HCT116 (cell line): ENCODE measurements around the gene INSR. TPM values are rescaled to one million over a fixed set of nuclear protein-coding genes. Genes with fewer than 3 reads are reported as not detected.

Source experiments
- ATAC-seq: fragments of 200-7000 bp; cut with Tn5 transposase; 2 replicates; pipeline ENCODE4 v1.9.1; 2020; ENCODE audit warnings: mild to moderate bottlenecking, moderate library complexity
- BruUV-seq: library from RNA; stranded (reverse); fragments of 400-500 nt; replicated peaks from 2 replicates; lab custom pipeline; 2021; lab: Mats Ljungman, UMichigan
- CTCF ChIA-PET: fragments of 300-600 bp; sonication (Branson Sonifier 250); formaldehyde crosslinking; loops from one replicate; lab custom pipeline; 2021; ENCODE audit warnings: antibody characterized with exemption; lab: Charles Lee
- POLR2A ChIA-PET: fragments of 300-600, 350-600 bp; sonication (Branson Sonifier 250); formaldehyde crosslinking; loops from one replicate; lab custom pipeline; 2021; ENCODE audit warnings: antibody characterized with exemption; lab: Charles Lee
- RAD21 ChIA-PET, 2 experiments: fragments of 300-600 bp; sonication (Branson Sonifier 250); formaldehyde crosslinking; loops; one replicate each; lab custom pipeline; 2023; ENCODE audit warnings: low total read pairs in 2 of 2; ENCODE audit not compliant: uncharacterized antibody in 2 of 2, unreplicated experiment in 2 of 2, low non-redundant PET in 1 of 2; lab: Charles Lee
- DNase-seq: peaks from one replicate; pipeline ENCODE4 v3.0.0-alpha.2; 2010; ENCODE audit warnings: low read depth, low spot score
- H2AFZ ChIP-seq: fragments of 200-600 bp; shearing (Covaris generic), sonication (generic); 2 replicates; pipeline ENCODE4 v1.6.1; 2017; ENCODE audit warnings: low read depth, mixed run types, mixed read lengths, antibody characterized with exemption, low read length; ENCODE audit not compliant: poor library complexity, severe bottlenecking
- H3K27ac ChIP-seq: 2 replicates; pipeline ENCODE4 v1.5.1; 2012; ENCODE audit warnings: low read depth, low read length
- H3K27me3 ChIP-seq: fragments of 200-600 bp; sonication (generic); 2 replicates; pipeline ENCODE4 v1.6.1; 2016; ENCODE audit warnings: mixed run types, low read length, mixed read lengths; ENCODE audit not compliant: insufficient read depth
- H3K36me3 ChIP-seq, 2 experiments: fragments of 200-500 bp in 1 of 2; fragments of 200-600 bp in 1 of 2; sonication (Bioruptor generic) in 1 of 2; sonication (generic) in 1 of 2; 2 replicates each; pipeline versions ENCODE4 v1.5.1 to v1.6.1; 2014 to 2016; ENCODE audit warnings: low read length in 2 of 2, inconsistent platforms in 1 of 2, mixed read lengths in 1 of 2, mixed run types in 1 of 2; ENCODE audit not compliant: insufficient read depth in 2 of 2, control insufficient read depth in 1 of 2
- H3K4me1 ChIP-seq, 2 experiments: fragments of 200-600 bp in 1 of 2; sonication (generic) in 1 of 2; 2 replicates each; pipeline versions ENCODE4 v1.5.1 to v1.6.1; 2012 to 2017; ENCODE audit warnings: low read length in 2 of 2, inconsistent platforms in 1 of 2, mild to moderate bottlenecking in 1 of 2, mixed read lengths in 1 of 2, mixed run types in 1 of 2, moderate library complexity in 1 of 2; ENCODE audit not compliant: insufficient read depth in 2 of 2, control insufficient read depth in 1 of 2
- H3K4me2 ChIP-seq: fragments of 200-600 bp; sonication (generic); 2 replicates; pipeline ENCODE4 v1.6.1; 2017; ENCODE audit warnings: mixed run types, low read length, mixed read lengths
- H3K4me3 ChIP-seq, 2 experiments: fragments of 200-600 bp in 1 of 2; sonication (generic) in 1 of 2; replicated peaks in 1 of 2; 2 replicates each; pipeline ENCODE4 v1.5.1; 2011 to 2016; ENCODE audit warnings: low read length in 2 of 2, control low read depth in 1 of 2, low read depth in 1 of 2, mild to moderate bottlenecking in 1 of 2, mixed read lengths in 1 of 2, mixed run types in 1 of 2
- H3K79me2 ChIP-seq: fragments of 200-600 bp; sonication (generic); 2 replicates; pipeline ENCODE4 v1.6.1; 2017; ENCODE audit warnings: mild to moderate bottlenecking, mixed run types, low read length, moderate library complexity, mixed read lengths; ENCODE audit not compliant: insufficient read depth
- H3K9ac ChIP-seq: fragments of 200-600 bp; sonication (generic); 2 replicates; pipeline ENCODE4 v1.6.1; 2016; ENCODE audit warnings: low read length, mixed read lengths
- H3K9me2 ChIP-seq: fragments of 200-600 bp; sonication (generic), shearing (Covaris generic); 2 replicates; pipeline ENCODE4 v1.6.1; 2017; ENCODE audit warnings: mixed run types, mild to moderate bottlenecking, moderate library complexity; ENCODE audit not compliant: insufficient read depth
- H3K9me3 ChIP-seq, 2 experiments: fragments of 200-500 bp in 1 of 2; fragments of 200-600 bp in 1 of 2; sonication (Bioruptor generic) in 1 of 2; sonication (generic) in 1 of 2; 2 replicates each; pipeline ENCODE4 v1.6.1; 2014 to 2017; ENCODE audit warnings: low read length in 2 of 2, mixed read lengths in 2 of 2, inconsistent platforms in 1 of 2, low read depth in 1 of 2, mild to moderate bottlenecking in 1 of 2, mixed run types in 1 of 2, moderate library complexity in 1 of 2; ENCODE audit not compliant: control insufficient read depth in 1 of 2, insufficient read depth in 1 of 2
- H4K20me1 ChIP-seq: fragments of 200-600 bp; sonication (generic), shearing (Covaris generic); 2 replicates; pipeline ENCODE4 v1.6.1; 2017; ENCODE audit warnings: mixed run types, mild to moderate bottlenecking, moderate library complexity; ENCODE audit not compliant: insufficient read depth
- CBX3 ChIP-seq: IDR thresholded peaks from 2 replicates; pipeline ENCODE4 v1.6.1; 2012; ENCODE audit warnings: low read depth
- CEBPB ChIP-seq: IDR thresholded peaks from 2 replicates; pipeline ENCODE4 v1.6.1; 2012; ENCODE audit warnings: low read depth
- CTCF ChIP-seq, 3 experiments: fragments of 200-600 bp in 1 of 3; sonication (generic) in 1 of 3; IDR thresholded peaks in 2 of 3; conservative IDR thresholded peaks in 1 of 3; 2 replicates each; pipeline ENCODE4 v1.5.1; 2012 to 2017; ENCODE audit warnings: low read depth in 2 of 3, low read length in 2 of 3, antibody characterized with exemption in 1 of 3, borderline replicate concordance in 1 of 3, control low read depth in 1 of 3, mild to moderate bottlenecking in 1 of 3, mixed read lengths in 1 of 3, mixed run types in 1 of 3, moderate library complexity in 1 of 3; ENCODE audit not compliant: insufficient read depth in 1 of 3
- EGR1 ChIP-seq: IDR thresholded peaks from 2 replicates; pipeline ENCODE4 v1.6.1; 2012; ENCODE audit warnings: low read depth
- ELF1 ChIP-seq: IDR thresholded peaks from 2 replicates; pipeline ENCODE4 v1.6.1; 2012; ENCODE audit warnings: low read depth, borderline replicate concordance
- EZH2phosphoT487 ChIP-seq: fragments of 200-600 bp; IDR thresholded peaks from 2 replicates; pipeline ENCODE4 v1.6.1; 2018; ENCODE audit warnings: antibody characterized with exemption, borderline replicate concordance
- FOSL1 ChIP-seq: IDR thresholded peaks from 2 replicates; pipeline ENCODE4 v1.6.1; 2012; ENCODE audit warnings: low read depth
- POLR2A ChIP-seq: IDR thresholded peaks from 2 replicates; pipeline ENCODE4 v1.7.0; 2011; ENCODE audit warnings: borderline replicate concordance; ENCODE audit not compliant: insufficient read depth, insufficient read length; ENCODE audit errors: extremely low read depth
- RAD21 ChIP-seq: IDR thresholded peaks from 2 replicates; pipeline ENCODE4 v1.6.1; 2012; ENCODE audit warnings: low read depth, mild to moderate bottlenecking
- REST ChIP-seq: IDR thresholded peaks from 2 replicates; pipeline ENCODE4 v1.6.1; 2012; ENCODE audit warnings: low read depth
- SRF ChIP-seq: IDR thresholded peaks from 2 replicates; pipeline ENCODE4 v1.6.1; 2012; ENCODE audit warnings: low read depth
- TCF7L2 ChIP-seq: IDR thresholded peaks from 2 replicates; pipeline ENCODE4 v1.7.0; 2011; ENCODE audit warnings: borderline replicate concordance, inconsistent platforms; ENCODE audit not compliant: insufficient read depth, insufficient read length; ENCODE audit errors: extremely low read depth
- YY1 ChIP-seq: IDR thresholded peaks from 2 replicates; pipeline ENCODE4 v1.6.1; 2011; ENCODE audit warnings: low read length, low read depth, moderate library complexity, mild to moderate bottlenecking; ENCODE audit not compliant: insufficient replicate concordance; ENCODE audit errors: extremely low read depth
- ZBTB33 ChIP-seq: IDR thresholded peaks from 2 replicates; pipeline ENCODE4 v1.6.1; 2011; ENCODE audit warnings: mild to moderate bottlenecking, low read length, moderate library complexity; ENCODE audit not compliant: insufficient replicate concordance; ENCODE audit errors: extremely low read depth
- ZFX ChIP-seq: fragments of 450-650 bp; IDR thresholded peaks from 2 replicates; pipeline ENCODE4 v1.6.1; 2017
- ZNF274 ChIP-seq: fragments of 200-500 bp; sonication (Bioruptor generic); IDR thresholded peaks from 2 replicates; pipeline ENCODE4 v1.6.1; 2014; ENCODE audit warnings: mild to moderate bottlenecking, low read depth, low read length, inconsistent platforms
- intact Hi-C: fragments of 100-400 bp; cut with micrococcal nuclease; formaldehyde crosslinking; loops from 2 replicates; pipeline ENCODE4 v1.10.0; 2022
- total RNA-seq: library from RNA; stranded (reverse); gene quantifications from one replicate; pipeline ENCODE4 v1.2.1, GENCODE V29; 2021; ENCODE audit not compliant: unreplicated experiment

Gene INSR
- total RNA-seq, 1 experiment from 2014 or later = 25.4 TPM

- Histone ChIP-seq H3K9me3 (no peaks in the 10 kb centered on the region), H3K9ac (no peak overlapping the region), H3K4me2 (no peak overlapping the region), H3K27me3 (no peaks in the 10 kb centered on the region), H3K36me3 (no peaks in the 10 kb centered on the region), H2AFZ (no peak overlapping the region), H3K79me2 (0 out of 2 replicates have a peak, but pooled peaks cover 4% of the 10 kb centered on the region), H3K9me2 (no peaks in the 10 kb centered on the region), H3K27ac (no peak overlapping the region), H3K4me1 (peaks cover 15 to 18% of the 10 kb centered on the region in 2 experiments; a peak in 3 of 4 replicates), H3K4me3 (no peak overlapping the region), H4K20me1 (no peaks in the 10 kb centered on the region)
- CTCF ChIA-PET = interaction anchor here (0.8 kb wide), 1 partner anchor 16 kb away, joined by 3 read pairs; no protein-coding TSS in a partner anchor
- POLR2A ChIA-PET = interaction anchor here (0.7 kb wide), 1 partner anchor 54 kb away, joined by 3 read pairs; no protein-coding TSS in a partner anchor
- ATAC-seq = no peak
- TF ChIP-seq EGR1 (no peak), FOSL1 (no peak), CBX3 (no peak), CEBPB (no peak), SRF (no peak), ZFX (no peak), EZH2phosphoT487 (no peak), POLR2A (no peak), RAD21 (no peak), ZNF274 (no peak), ELF1 (no peak), TCF7L2 (no peak), ZBTB33 (no peak), REST (no peak), YY1 (no peak), CTCF (IDR thresholded peaks at IDR 0.05 in 2 of 3, conservative IDR thresholded peaks at IDR 0.05 in 1 of 3; ENCODE audit: borderline replicate concordance in 1 of 3, insufficient read depth in 1 of 3, low read depth in 2 of 3, low read length in 2 of 3) (no peak)
- no peak for DNase-seq
- BruUV-seq = no TSS peak
- intact Hi-C loops = loop anchor here (5.0 kb wide), 1 partner anchor 37 kb away; the partner anchor contains the start of gene INSR
- RAD21 ChIA-PET = no interaction called here
These were observed 39.1 kb downstream of the INSR start for GRCh38 chr19:7255119-7255518.
